HG03066 (cell line): Measurements from ENCODE around the gene ETFA.

Experiments
- ATAC-seq: cut with Tn5 transposase; IDR thresholded peaks from one replicate; pipeline ENCODE4 v1.9.1; 2021; ENCODE audit warnings: low read depth; ENCODE audit not compliant: unreplicated experiment

The ETFA gene

DNA sequence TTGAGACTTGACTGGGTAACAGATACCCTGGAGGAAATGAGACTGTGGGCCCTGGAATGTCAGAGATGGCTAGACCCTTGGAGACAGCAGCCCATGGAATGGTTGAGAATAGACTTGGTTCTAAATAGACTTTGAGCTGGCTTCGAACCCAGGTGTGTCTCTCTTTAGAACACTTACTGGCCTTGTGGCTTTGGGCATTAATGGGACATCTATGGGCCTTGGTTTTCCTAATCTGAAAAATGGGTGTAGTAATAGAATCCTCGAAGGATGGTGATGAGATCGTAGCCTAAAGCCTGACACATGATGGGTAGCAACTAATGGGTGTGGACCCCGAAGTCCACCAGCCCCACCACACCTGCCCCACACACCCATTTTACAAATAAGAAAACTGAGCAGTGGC is 132.2 kb downstream of the ETFA start:
- no peak for ATAC-seq

DNA sequence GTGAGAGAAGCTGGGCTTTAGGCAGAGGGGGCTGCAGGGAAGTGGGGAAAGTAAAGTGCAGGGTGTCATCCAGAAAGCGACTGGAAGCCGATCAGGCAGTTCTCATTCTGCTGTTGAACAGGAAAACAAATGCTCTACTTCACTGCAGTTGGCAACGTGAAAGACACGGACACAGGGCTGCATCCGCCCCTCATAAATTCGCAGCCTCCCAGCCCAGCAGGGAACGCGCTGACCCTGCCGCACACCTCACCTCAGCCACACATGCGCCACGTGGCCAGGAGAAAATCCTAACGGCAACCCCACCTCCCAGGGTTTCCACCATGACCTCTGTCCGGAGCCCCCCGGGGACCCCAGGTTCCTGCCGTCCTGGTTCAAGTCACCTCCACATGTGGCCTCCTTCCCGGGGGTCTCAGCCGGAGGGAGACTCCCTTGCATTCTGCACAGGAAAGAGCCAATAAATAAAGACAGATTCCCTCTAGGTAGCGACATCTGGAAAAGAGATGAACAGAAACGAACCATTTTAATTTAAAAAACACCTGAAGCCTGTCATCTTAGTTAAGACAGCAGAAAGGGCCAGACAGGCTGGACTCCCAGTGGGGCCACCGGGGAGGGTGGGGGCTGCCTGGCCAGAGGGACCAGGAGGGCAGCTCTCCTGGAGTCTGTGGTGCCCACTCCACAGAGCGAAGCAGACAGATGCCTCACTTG is 132.8 kb downstream of the ETFA start:
- no peak for ATAC-seq

DNA sequence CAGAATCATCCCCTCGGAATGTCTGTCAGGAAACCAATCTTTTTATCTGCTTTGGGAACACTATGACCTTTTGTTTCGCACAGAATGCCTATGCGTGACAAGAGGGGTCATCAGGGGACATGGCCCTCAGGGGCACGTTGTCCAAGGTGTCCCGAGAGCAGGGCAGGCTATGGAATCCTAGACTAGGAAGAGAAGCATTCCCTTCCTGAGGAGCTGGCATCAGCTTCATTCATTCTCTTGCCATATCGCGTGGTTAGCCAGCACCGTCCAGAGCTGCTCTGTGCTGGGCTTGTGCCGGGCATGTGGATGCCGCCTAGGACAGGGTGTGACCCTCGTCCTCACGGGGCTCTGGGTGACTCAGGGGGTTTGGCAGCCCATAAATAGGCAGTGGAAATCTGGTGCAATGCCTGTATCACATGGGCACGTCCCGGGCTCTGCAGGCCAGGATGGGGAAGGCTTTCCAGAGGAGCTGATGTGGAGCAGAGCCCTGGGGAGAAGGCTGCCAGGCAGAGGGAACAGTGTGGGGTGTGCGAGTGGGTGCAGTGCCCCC is 133.7 kb downstream of the ETFA start:
- no peak for ATAC-seq

DNA sequence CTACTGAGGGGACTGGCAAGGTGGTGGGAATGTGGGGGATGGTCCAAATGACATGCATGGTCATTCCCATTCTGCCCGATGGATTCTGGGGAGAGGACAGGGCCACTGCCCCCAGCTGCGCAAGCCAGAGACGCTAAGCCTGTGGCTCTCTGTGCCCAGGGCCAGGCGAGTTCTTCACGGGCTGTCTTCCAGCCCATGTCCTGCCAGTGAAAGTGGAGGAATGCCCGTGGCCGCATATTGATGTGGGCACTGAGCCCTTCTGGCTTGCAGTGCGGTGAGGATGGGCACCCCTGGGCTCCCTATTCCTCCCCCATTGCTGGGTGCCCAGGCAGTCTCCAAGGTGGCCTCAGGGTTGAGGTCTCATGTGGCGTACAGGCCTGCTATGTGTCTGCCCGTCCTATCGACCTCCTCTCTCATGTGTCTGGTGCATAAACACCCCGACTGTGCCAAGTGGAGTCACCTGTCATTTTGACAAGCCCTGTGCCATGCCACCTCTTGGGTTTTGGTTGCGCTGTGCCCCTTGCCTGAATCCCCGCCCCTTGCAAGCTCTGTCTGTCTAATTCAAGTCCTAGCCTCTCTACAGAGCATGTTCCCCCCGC is 134.7 kb downstream of the ETFA start:
- no peak for ATAC-seq

DNA sequence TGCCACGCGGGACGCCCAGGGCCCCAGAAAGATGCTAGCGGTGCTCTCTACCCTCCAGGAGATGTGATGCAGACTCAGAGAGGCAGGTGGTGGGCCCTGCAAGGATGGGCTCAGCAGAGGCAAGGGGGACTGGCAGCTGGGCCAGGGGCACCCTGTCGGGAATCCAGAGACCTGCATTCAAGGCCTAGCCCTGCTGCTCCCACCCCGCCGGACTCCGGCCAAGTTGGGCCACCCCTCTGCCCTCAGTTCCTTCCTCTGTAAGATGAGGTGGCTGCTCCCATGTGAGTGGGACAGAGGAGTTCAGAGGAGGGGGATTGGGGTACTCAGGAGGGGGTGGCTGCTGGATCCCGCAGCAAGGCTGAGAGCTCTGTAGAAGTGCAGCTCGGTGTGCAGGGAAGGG is 135.2 kb downstream of the ETFA start:
- ATAC-seq, result no peak

DNA sequence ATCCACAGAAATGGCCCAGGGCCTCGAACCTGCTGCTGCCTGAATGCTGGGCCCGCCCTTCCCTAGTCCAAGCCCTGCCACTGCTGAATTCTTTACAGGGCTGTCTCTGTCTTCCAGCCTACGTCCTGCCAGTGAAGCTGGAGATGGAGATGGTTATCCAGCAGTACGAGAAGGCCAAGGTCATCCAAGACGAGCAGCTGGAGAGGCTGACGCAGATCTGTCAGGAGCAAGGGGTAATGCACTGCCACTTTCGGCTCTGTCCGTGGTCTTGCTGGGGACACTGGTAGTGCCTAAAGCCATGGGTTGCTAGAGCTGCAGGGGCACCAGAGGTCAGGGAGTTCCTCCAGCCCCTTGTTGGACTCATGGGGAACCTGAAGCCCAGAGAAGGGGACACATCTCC is 135.8 kb downstream of the ETFA start:
- no peak for ATAC-seq

DNA sequence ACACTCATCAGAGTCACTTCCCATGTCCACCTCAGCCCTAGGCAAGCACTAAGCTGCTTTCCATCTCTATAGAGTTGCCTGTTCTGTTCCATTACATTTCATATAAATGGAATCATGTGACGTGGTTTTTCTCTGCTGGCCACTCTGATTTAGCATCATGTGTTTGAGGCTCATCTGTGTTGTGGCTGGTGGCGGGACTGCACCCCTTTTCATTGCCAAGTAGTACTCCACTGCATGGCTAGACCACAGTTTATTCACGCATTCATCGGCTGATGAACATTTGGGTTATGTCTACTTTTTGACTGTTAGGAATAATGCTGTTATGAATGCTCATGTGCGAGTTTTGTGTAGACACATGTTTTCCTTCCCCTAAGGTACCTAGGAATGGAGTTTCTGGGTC is 136.6 kb downstream of the ETFA start:
- no peak for ATAC-seq

DNA sequence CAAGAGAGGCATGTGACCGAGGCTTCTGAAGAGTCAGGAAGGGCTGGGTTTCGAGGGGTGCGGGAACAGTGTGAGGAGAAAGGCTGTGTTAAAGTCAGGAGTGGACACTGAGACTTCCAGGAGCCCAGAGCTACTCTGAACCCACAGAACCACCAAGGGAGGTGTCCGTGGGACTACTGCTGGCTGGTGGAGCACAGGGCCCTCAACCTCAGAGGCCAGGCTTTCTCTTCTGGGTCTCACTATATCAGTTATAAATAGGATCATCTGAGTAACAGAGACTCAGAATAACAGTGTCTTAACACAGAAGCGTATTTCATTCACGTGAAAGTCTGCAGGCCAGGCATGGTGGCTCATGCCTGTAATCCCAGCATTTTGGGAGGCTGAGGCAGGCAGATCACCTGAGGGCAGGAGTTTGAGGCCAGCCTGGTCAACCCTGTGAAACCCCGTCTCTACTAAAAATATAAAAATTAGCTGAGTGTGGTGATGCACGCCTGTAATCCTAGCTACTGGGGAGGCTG is 137.9 kb downstream of the ETFA start:
- no peak for ATAC-seq

DNA sequence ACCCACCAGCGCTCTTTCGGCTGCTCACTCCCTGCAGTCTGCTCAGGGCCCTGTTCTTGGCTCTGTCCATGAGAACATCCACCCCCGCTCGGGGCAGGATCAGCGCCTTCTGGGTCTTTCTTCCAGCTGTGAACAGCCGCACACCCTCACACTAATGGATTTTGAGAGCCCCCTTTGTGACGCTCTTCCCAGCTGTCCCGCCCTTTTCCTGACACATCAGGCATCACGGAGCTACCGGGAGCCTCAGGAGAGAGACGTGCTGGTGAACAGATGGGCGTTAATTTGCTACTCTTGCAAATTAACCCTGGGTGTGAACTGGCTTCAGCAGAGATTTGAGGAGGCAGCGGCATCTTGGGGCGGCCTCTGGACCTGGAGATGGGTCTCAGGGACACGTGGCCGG is 138.5 kb downstream of the ETFA start:
- ATAC-seq, result no peak

DNA sequence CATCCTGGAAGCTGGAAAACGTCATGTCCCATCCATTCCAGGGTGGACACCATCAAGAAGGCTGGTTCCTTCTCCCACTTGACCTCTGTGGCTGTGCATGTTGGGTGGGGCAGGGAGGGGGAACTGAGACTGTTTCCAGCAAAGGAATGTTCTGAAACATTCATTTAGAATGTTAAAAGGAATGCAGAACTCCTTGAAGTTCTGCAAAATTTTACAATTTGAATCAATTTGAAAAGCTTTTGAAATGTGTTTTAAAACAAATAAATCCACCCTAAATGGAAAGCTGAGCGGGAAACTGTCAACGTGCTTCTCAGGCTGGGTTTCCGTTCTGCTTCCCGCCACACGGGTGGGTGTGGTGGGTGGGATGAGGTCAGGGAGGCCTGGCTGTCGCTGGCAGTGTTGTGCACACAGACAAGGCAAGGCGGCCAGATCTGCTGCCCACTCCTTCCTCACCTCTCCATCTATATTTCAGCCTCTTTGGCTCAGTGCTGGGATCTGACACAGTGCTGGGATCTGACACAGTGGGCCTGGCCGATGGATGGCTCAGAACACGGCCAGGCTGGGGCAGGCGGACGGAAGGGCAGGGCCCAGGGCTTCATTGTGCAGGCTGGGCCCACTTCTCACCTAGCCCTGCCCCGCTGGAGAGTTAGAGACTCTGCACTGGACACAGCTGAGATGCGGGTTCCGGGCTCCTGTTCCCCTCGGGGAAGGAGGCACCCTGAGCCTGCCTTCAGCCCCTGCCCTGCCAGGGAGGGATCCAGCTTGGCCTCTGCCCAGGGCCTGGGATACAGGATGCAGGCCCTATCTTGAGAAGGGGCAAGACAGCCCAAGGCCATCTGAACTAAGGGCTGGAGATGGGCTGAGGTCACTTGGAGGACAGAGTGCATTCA is 141.1 kb downstream of the ETFA start:
- ATAC-seq, result no peak

DNA sequence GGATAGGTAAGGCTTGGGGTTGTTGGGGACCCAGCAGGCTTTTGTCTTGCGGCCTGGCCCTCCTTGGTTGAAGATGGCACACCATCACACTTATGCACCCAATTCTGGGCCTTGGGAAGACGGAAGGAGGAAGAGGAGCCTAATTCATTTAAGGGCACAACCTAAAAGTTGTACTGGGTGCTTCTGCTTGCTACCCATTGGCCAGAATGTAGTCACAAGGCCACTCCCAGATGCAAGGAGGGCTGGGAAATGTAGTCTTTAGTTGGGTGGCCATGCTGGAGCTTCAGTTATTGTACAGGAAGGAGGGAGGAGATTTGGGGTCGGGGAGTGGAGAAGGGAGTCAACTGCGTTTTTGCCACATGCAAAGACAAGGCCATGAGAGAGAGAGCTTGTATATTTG is 142.3 kb downstream of the ETFA start:
- ATAC-seq, result no peak

DNA sequence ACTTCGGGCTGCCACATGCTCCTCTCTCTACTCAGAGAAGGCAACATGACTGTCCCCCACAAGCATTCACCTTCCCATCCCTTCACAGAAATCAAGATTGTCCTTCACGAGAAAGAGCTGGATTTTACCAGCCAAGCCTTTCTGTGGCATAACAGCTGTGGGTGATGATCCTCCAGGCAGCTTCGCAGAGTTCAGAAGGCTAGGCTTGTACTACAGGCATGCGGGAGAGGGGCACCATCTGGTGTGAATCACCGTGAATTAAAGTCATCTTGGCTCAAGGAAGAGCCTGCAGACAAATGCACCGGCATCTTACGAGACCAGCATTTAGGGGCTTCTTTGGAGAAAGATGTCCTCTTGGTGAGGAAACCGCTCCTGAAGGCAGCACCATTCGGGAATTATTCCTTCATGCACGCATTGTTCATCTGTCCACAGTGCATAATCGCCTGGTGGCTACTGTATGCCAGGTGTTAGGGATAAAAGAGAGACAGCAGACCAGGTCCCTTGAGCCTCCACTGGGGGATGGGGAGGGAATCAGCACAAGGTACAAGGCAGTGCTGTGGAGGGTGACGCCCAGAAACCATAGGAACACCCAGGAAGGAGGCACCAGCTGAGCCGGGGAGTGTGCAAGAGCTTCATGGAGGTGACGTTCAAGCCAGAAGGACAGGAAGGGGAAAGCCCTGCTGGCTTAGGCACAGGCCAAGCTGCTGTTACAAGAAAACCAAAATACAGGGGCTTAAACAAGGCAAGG is 142.9 kb downstream of the ETFA start:
- ATAC-seq, result no peak

DNA sequence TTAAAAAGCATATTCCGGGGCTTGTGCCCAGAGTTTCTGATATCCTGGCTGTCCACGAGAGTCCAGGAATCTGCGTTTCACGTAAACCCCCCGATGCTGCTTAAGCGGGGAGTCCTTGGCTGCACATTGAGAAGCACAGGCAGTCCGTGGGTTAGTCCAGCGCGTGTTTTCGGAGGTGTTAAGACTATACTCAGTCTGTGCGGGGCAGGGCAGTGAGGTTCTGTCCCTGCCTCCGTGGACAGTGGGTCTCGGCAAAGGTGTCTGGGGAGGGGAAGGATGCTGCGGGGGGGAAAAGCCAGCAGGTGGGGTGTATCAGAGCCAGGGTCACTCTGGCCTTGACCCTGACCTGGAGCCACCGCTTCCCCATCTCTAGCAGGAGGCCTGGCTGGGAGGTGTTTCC is 145.3 kb downstream of the ETFA start:
- ATAC-seq, result no peak
